NT2/D1 (cell line): ENCODE results near the gene MNX1.

ENCODE experiments used
- DNase-seq: peaks from one replicate; pipeline ENCODE4 v3.0.0-alpha.2; 2011; ENCODE audit warnings: low read depth, low spot score
- H3K27me3 ChIP-seq: 2 replicates; pipeline ENCODE4 v1.6.0; 2011; ENCODE audit warnings: mild to moderate bottlenecking; ENCODE audit not compliant: insufficient read length, insufficient read depth
- H3K36me3 ChIP-seq: 2 replicates; pipeline ENCODE4 v1.6.1; 2011; ENCODE audit warnings: mild to moderate bottlenecking, low read length, mixed read lengths; ENCODE audit not compliant: insufficient read depth, insufficient read length
- H3K4me1 ChIP-seq: 2 replicates; pipeline ENCODE4 v1.5.1; 2011; ENCODE audit not compliant: insufficient read depth, insufficient read length
- H3K4me3 ChIP-seq: 2 replicates; pipeline ENCODE4 v1.5.1; 2011; ENCODE audit warnings: low read depth; ENCODE audit not compliant: insufficient read length
- H3K9ac ChIP-seq: 2 replicates; pipeline ENCODE4 v1.6.0; 2011; ENCODE audit warnings: low read depth; ENCODE audit not compliant: insufficient read length
- H3K9me3 ChIP-seq: 2 replicates; pipeline ENCODE4 v1.5.1; 2011; ENCODE audit warnings: mild to moderate bottlenecking, low read length; ENCODE audit not compliant: insufficient read depth
- SUZ12 ChIP-seq: IDR thresholded peaks from 2 replicates; pipeline ENCODE4 v1.6.1; 2011; ENCODE audit not compliant: insufficient read length, insufficient read depth; ENCODE audit errors: extremely low read depth
- YY1 ChIP-seq: IDR thresholded peaks from 2 replicates; pipeline ENCODE4 v1.6.1; 2011; ENCODE audit not compliant: insufficient read length, insufficient read depth
- ZNF274 ChIP-seq: IDR thresholded peaks from 2 replicates; pipeline ENCODE4 v1.6.1; 2011; ENCODE audit warnings: mild to moderate bottlenecking, low read depth, low read length

The MNX1 gene

GRCh38 chr7:157017149-157017548 lies 6.7 kb upstream of the MNX1 start:
- H3K4me3 ChIP-seq, result no peak overlapping the region
- TF ChIP-seq ZNF274 (no peak), YY1 (no peak), SUZ12 (no peak)
- H3K27me3 ChIP-seq, result peaks cover 100% of the 10 kb centered on the region
- H3K9me3 ChIP-seq, result no peaks in the 10 kb centered on the region
- no peaks in the 10 kb centered on the region for H3K36me3 ChIP-seq
- H3K9ac ChIP-seq, result no peak overlapping the region
- H3K4me1 ChIP-seq, result peaks cover 10% of the 10 kb centered on the region
- DNase-seq, result no peak

DNA sequence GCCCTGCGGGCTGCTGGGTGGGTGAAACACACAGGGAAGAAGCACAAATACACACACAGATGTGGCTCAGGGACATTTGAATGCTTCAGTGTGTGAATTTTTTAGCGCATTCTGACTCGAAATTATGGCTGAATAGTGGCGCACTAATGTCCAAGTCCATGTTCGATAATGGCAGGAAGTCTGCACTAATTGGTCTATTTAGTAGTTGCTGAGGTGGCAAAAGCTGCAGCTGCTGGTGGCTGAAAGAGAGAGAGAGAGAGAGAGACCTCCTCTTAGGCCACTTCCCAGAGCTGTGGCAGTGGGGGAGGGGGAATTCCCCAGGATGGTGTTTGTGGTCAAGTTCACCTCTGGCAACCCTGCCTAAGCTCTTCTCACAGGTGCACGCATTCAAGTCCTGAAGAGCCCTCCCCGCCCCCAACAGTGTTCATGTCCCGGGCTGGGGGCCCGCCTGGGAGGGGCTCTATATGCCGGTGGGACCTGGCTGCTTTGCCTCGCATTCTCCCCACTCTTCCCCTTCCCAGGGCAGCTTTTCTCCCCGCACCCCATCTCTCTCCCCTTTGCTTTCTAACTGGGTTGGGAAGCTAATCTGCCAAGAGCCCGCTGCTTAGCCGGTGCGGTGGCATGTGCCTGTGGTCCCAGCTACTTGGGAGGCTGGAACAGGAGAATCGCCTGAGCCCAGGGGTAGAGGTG lies 6.0 kb upstream of the MNX1 start:
- DNase-seq, result no peak
- Histone ChIP-seq H3K27me3 (peaks cover 100% of the 10 kb centered on the region), H3K36me3 (no peaks in the 10 kb centered on the region)

DNA sequence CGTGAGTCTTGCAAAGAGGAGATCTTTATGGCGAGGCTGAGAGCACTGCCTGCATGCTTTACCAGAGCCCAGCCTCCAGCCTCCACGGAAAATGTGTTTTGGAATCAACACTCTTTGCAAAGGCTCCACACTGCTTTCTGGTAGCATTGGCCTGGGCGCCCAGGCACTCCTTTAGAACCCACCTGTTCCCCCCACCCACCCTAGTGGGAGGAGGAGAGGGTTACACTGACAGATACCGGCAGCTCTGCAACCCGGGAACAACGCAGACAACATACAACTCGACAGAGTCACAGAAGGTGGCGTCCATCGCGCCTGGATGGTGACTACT lies 5.5 kb upstream of the MNX1 start:
- Histone ChIP-seq H3K4me1 (peaks cover 10% of the 10 kb centered on the region), H3K36me3 (no peaks in the 10 kb centered on the region), H3K9me3 (no peaks in the 10 kb centered on the region), H3K9ac (no peak overlapping the region), H3K4me3 (no peak overlapping the region), H3K27me3 (peaks cover 100% of the 10 kb centered on the region)
- TF ChIP-seq YY1 (no peak), SUZ12 (no peak), ZNF274 (no peak)
- DNase-seq, result no peak

More for the DNA sequence above, 6.0 kb upstream of the MNX1 start:
- H3K9ac ChIP-seq, result no peak overlapping the region
- no peak overlapping the region for H3K4me3 ChIP-seq
- H3K9me3 ChIP-seq, result no peaks in the 10 kb centered on the region
- peaks cover 6% of the 10 kb centered on the region for H3K4me1 ChIP-seq
- no peak for TF ChIP-seq ZNF274
- no peak for TF ChIP-seq SUZ12
- TF ChIP-seq YY1, result no peak

DNA sequence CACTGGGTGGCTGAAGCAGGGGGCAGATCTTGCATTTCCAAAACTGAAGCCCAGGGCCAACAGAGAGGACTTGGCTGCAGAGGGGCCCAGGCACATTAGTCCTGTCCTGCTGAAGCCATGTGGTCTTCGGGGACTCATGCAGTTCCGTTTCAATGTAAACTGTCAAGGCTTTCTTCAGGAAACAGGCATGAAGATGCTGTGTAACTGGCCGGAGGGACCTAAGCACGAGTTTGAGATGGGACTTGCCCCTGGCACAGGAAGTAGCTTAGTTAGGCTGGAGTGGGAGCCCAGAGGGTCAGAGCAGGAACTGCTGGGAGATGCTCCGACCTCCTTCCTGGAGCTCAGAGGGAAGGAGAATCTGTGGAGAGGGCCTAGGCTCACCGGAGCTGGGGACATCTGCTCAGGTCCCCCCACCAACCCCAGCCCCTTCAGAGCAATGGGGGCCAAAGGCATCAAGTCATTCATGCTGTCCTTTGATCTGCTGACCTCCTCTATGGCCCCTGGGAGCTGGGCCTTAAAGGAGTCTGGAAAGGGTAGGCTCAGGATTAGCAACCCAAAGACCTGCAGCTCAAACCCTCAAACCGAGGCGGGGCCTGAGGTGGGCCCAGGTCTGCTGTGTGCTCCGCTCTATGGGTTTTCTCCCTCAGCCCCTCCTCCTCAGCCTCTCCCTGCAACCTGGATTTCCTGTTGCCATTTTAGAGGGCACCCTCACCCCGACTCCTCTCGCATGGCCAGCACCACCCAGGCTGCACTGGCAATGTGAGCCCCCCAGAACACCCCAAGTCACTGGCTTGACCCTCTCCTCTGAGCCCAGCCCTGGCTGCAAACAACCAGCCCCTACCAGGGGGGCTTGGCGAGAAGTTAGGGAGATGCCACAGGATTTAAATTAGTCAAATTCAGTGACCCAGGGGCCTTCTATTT lies 4.4 kb upstream of the MNX1 start:
- H3K4me1 ChIP-seq, result peaks cover 10% of the 10 kb centered on the region
- peaks cover 97% of the 10 kb centered on the region for H3K27me3 ChIP-seq
- H3K36me3 ChIP-seq, result no peaks in the 10 kb centered on the region
- no peak for DNase-seq
- H3K4me3 ChIP-seq, result no peak overlapping the region
- TF ChIP-seq ZNF274 (no peak), YY1 (no peak), SUZ12 (no peak)
- H3K9ac ChIP-seq, result no peak overlapping the region
- no peaks in the 10 kb centered on the region for H3K9me3 ChIP-seq

DNA sequence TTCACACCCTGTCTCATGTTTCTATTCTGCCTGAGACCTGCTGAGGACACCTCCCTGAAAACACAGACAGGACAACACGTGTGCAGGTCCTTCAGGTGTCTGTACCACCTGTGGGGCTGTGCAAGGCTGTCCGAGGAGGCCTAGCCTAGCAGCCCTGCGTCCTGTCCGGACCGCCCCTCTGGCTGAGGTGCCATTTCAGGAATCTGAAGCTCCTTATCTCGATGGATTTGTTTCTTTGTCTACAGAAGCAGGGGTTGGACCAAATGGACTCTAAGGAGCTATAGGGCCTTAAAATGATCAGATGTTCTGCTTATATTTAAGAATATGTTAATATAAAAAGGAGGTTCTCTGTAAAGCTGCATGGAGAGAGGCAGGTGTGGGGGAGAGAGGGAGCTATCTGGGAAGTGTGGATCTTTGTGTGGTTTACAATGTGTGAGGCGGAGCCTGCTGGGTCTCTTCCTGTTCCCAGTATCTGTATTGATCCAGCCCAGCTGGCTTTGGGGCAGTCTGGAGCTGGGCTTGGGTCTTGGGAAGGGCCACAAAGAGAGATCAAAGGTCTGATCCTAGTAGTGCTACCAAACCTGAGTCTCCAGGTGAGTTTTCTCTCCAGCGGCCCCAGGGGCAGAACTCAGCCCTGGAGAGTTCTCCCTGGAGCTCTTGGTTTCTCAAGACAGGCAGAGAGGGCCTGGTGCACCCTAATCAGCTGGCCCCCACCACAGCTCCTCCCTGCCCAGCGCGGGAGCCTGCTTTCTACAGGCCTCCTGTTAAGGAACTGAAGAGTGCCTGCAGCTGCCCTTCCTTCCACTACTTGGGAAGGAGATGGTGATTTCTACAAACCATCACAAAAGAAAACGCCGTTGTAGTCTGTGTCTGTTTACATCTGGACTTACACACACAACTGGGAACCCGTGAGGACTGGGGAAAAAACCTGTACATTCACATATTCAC lies 3.4 kb upstream of the MNX1 start:
- Histone ChIP-seq H3K9me3 (no peaks in the 10 kb centered on the region), H3K27me3 (peaks cover 95% of the 10 kb centered on the region), H3K36me3 (no peaks in the 10 kb centered on the region), H3K9ac (no peak overlapping the region), H3K4me1 (peaks cover 8% of the 10 kb centered on the region), H3K4me3 (no peak overlapping the region)
- DNase-seq, result no peak
- TF ChIP-seq SUZ12, result no peak
- TF ChIP-seq YY1, result no peak
- no peak for TF ChIP-seq ZNF274

- H3K4me3 ChIP-seq, result no peak overlapping the region
- peaks cover 8% of the 10 kb centered on the region for H3K4me1 ChIP-seq
- no peak for TF ChIP-seq SUZ12
- TF ChIP-seq YY1, result no peak
- no peak for TF ChIP-seq ZNF274
- peaks cover 95% of the 10 kb centered on the region for H3K27me3 ChIP-seq
- no peaks in the 10 kb centered on the region for H3K9me3 ChIP-seq
- H3K9ac ChIP-seq, result no peak overlapping the region
- H3K36me3 ChIP-seq, result no peaks in the 10 kb centered on the region
- DNase-seq, result no peak
Observed at GRCh38 chr7:157013101-157013500, 2.6 kb upstream of the MNX1 start.
